ENCODE results near the gene SEZ6.

Gene SEZ6

DNA sequence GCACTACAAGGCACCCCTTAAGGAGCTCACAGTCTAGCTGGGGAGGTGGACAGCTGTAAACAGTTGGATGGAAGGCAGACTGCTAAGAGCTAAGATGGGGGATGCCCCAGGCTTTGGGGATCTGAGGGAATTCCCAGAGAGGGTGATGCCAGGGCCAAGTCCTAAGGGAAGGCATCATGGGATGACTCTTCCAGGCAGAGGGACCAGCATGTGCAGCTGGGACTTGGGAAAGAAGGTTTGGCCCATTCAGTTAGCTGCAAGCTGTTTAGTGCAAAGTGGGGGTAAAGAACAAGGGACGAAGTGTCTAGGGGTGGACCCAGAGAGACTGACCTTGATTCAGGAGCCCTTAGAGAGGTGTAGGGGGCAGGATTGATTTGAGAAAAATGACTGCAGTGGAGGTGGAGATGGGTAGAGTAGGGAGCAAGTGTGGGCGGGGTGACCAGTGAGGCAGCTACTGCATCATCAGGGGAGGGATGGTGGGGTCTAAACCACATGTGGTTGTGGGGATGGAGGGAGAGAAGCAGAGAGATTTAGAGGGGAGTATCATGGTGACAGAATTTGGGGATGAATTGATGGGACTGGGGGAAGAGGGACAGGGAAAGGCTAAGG, 27.4 kb downstream of the SEZ6 start:
- H3K27ac ChIP-seq, result no peak overlapping the region
- no peak for DNase-seq (ENCODE audit: low read depth, low spot score)

DNA sequence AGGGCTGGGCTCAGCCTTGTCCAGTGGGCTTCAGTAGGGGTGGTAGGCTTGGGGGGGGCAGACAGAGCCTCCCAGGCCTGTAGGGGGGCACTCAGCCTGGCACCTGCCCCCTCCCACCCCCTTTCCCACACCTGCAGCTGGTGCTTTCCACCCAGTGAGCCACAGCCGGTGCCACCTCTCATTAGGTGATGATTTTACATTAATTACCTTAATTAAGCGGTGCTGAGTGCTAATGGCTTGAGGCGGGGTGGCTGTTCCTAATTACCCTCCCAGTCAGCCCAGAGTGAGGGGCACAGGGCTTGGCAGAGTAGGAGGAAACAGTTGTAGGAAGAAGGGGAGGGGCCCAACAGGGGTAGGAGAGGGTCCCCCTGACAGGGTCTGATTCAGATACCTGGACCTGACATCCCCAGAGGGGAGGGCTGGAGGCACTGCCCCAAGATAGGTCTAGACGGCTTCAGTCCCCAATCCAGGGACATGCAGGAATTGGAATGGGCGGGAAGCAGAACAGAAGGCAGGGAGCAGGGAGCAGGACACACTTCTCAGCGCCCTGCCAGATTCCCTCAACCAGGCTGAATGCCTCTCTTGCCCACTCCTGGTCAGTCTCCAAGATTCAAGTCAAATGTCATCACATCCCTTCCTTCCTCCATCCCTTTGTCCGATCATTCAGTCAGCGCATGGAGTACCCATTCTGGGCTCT, 28.0 kb downstream of the SEZ6 start:
- no peak for DNase-seq (ENCODE audit: low read depth, low spot score)
- H3K27ac ChIP-seq, result no peak overlapping the region

DNA sequence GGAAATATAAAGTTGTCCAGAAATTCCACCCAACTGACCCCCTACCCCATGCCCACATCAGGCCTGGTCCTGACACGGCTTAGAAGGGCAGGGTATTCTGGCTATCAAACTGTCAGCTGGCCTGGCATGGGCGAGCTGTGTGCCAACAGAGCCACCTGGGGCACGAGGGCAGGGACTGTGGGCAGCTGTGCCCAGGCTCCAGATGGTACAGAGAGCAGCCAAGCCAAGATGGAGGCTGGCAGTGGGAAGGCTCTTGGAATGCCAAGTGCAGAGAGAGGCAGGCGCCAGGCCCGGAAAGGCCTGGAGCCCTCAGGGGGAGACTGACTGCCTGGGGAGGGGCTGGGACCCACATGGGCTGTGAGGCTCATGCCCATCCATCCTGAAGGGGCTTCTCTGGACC, 30.2 kb downstream of the SEZ6 start:
- no peak for DNase-seq (ENCODE audit: low read depth, low spot score)

DNA sequence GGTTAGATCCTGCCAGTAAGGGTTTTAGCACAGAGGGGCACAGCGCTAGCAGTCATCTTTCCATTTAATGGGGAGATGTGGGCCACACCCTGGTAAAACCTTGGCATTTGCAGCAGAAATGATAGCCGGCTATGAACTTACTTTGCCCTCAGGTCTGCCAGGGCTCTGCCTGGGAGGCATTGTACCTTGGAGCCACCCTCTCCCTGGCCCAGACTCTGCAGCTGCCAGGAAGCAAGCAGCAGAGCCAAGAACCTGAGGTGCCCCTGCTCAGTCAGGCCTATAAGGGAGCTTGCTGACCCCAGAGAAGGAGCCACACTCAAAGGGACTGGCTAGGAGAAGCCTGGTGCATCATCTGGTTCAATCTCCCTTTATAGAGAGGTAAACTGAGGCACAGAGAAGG, 30.8 kb downstream of the SEZ6 start:
- H3K27ac ChIP-seq, result no peak overlapping the region
- DNase-seq (ENCODE audit: low read depth, low spot score), result no peak

More for the DNA sequence above, 30.2 kb downstream of the SEZ6 start:
- no peak overlapping the region for H3K27ac ChIP-seq

DNA sequence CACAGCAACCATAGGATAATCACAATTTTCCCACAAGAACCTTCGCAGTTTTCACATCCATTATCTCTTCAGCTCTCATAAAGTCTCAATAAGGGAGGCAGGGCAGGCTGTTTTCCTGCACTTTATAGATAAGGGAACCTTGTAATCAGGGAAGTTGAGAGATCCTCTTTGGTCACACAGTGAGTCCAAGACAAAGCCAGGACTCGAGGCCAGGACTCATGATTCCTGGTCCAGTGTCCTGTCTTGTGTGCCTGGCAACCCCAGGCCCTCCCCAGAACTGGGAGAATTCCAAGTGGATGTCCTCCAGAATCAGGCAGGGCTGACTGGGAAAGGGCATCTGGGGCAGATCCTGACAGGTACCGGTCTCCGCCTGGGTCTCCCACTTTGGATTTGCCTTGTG, 31.4 kb downstream of the SEZ6 start:
- H3K27ac ChIP-seq, result no peak overlapping the region
- no peak for DNase-seq (ENCODE audit: low read depth, low spot score)

DNA sequence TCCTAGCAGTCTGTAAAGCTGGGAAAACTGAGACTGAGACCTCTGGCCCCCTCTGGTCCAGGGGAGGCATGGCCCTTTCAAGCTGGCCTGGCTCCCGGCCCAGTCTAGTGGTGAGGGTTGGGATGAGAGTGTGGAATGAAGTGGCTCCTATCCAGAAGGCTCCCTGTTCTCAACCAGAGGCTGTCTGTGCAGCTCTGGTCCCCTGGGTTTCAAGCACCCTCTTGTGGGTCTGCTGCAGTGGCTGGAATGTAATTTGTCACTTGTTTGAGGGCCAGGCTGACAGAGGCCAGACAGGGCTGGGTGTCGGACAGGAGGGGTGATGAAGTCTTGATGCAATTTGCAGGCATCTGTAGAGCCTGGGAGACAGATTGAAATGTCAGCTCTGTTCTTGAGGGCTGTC, 32.4 kb downstream of the SEZ6 start:
- no peak for DNase-seq (ENCODE audit: low read depth, low spot score)
- H3K27ac ChIP-seq, result no peak overlapping the region

DNA sequence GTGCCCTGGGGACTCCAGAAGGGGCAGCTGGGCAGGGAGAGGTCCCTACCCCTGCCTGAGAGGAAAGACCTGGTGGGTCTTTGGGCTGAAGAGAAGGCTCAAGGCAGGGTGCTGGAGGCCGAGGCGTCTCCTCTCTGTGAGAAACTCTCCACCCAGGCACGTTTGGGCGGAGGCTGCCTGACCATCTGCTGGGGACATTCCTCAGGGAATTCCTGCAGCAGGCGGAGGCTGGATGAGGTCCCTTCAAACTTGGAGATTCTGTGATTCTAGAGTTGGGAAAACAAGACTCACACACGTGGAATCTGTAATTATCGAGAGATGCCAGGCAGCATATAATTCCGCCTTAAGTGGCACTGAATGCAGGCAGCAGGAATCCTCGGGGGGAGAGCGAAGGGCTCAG, 33.4 kb downstream of the SEZ6 start:
- no peak for DNase-seq (ENCODE audit: low read depth, low spot score)
- H3K27ac ChIP-seq, result no peak overlapping the region

DNA sequence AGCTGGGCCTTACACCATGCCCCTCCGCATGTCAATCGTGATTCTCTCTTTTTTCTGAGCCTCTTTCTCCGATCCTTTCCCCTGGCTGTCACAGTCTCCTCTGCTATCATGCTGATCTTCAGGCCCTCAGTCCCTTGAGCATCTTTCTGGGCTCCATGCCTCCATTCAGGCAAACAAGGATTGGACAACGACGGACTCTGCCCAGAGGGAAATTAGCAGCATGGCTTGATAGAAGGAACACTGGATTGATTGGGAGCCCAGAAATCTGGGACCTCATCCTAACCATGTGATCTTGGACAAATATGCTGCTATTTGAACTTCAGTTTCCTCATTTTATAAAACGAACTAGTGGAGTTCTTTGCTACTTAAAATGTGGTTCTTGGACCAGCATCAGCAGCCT, 35.0 kb downstream of the SEZ6 start:
- no peak for DNase-seq (ENCODE audit: low read depth, low spot score)
- no peak overlapping the region for H3K27ac ChIP-seq

DNA sequence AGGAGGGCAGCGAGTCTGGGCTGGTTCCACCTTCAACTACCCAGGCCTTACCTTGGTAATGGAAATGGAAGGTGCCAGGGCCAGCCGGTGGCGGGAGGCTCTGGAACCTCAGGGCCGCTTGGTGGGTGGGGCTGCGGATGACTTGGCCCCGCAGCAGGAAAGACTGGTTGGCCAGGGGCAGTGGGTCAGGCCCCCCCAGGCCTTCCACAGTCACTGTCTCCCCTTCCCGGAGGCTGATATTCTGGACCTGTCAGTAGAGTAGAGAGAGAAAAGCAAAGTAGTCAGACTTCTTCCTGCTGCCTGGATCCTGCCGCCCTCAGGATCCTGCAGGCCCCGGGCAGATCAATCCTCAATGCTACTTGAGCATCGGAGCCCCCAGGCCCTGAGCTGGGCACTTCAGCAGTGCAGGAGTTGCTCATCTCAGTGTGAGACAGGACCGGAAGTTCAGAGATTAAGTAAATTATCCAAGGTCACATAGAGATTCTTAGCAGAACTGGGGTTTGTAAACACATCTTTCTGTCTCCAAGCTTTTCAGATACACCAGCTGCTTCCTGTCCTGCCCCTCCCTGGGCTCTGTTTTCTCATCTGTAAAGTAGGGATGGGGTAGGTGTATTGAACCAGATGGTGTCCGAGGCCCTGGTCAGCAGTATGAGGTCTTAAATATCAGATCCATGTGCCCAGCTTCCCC, 36.0 kb downstream of the SEZ6 start:
- H3K27ac ChIP-seq, result no peak overlapping the region
- no peak for DNase-seq (ENCODE audit: low read depth, low spot score)

DNA sequence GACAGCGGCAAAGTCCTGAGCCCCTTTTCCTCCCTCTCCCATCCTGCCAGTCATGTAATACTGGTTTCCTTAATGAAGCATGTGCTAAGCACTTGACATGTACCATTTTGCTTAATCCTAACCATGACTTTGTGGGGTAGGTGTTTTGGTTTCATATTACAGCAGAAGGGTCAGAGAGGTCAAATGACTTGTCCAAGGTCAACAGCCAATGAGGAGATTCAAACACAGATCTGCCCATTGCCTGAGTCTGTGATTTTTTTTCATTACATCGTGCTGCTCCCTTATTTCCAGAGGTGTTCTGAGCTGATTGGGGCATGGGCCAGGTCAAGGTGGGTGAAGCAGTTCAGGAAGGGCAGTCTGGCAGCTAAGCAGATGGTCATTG, 36.9 kb downstream of the SEZ6 start:
- no peak overlapping the region for H3K27ac ChIP-seq
- no peak for DNase-seq (ENCODE audit: low read depth, low spot score)

DNA sequence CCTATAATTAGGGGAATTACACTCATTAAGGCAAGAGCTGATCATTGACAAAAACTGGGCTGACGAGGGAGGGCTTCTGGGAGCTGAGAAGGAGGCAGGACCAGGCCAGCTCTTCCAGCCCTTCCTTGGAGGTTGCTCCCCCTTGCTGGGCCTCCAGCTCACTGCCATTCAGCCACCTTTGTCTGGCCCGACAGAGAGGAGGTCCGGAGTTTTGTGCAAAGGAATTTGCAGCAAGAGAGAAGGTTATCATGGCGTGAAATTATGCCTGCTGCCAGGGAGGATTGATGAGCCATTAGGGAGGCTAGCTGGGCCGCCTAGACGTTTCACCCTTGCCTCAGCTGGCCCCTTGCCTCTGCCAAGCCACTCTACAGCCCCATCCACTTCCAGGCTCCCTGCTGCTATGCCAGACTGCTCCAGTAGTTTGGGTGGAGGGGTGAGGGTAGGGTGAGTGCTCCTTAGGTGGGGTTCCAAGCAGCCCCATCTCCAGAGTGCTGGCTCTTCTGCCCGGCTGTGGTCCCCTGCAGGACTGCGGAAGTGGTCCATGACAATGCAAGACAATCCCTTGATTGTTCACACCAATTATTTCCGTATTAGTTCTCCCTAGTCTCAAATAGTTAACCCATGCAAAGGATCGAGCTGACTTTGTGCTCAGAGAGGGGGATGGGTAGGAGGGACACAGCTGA, 37.5 kb downstream of the SEZ6 start:
- DNase-seq (ENCODE audit: low read depth, low spot score), result no peak
- H3K27ac ChIP-seq, result no peak overlapping the region

DNA sequence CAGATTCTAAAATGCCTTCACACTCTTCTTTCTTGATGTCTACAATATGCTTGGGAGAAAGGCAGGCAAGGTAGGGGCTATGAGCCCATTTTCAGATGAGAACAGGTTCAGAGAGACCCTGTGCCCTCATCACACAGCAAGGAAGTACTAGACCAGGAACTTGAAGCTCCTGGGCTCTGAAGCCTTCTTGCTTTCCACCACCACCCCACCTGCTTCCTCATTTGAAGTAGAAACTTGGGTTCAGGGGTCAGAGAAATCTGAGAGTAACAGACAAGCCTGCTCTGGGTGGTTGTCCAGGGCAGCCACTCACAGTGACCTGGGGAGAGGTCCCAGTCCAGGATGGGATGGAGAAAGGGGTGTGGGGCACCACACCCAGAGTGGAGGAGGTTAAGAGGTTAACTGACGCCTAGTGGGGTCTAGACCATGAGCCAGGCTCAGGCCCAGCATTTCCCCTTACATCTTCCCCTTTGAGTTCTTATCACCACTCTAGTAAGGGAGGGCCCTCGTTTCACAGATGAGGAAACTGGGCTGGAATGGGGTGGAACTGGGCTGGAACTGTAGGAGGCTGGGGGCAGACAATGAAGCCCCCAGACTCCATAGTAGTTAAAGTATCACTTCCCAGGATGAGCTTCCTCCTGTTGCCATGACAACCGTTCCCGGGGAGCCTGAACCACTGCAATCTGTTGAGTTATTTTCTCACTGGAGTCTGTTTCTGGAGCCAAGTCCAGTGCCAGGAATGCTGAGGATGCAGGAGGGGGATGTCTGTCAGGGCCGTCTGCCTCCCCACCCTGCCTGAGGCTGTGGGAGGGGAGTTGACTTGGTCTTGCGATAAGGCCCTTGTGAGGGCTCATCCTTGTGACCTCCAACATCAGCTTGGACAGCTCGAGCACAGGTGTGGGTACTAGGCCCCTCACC, 38.4 kb downstream of the SEZ6 start:
- no peak overlapping the region for H3K27ac ChIP-seq
- DNase-seq (ENCODE audit: low read depth, low spot score), result no peak

DNA sequence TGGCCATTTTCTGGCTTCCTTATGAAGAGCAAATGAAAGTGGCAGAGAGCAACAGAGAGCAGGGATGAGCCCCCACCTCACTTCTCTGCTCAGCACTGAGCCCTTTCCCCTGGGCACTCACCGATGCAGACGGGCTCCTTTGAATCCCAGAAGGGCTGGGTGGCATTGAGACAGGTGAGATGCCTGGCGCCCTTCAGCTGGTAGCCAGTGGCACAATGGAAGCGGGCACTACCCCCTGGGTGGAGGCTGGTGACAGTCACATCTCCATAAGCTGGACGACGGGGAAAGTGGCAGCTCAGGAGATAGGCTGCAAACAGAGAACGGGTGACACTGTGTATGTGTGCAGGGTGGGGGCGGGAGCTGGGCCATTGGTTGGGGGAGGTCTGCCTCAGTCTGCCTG, 42.0 kb downstream of the SEZ6 start:
- DNase-seq (ENCODE audit: low read depth, low spot score), result no peak
- H3K27ac ChIP-seq, result no peak overlapping the region

DNA sequence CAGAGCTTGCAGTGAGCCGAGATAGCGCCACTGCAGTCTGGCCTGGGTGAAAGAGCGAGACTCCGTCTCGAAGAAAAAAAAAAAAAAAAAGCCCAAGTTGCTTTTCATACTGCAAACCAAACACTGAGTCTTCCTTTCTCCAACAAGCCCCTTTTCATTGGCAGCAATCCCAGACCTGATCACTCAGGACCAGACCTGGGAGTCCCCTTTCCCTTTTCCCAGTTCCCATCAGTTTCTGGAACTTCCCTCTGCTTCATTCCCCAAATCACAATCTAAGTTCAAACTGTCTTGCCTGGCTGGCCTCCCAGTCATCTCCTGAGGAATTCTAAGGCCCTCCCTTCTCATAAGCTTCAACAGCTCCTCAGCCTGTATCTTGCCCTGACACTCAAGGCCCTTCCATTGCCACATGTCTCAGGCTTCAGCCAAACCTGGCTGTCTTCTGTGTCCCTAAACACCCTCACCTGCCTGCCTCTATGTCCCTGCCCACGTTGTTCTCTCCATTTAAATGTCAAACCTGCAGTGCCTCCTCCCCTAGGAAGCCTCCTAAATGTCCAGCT, 42.7 kb downstream of the SEZ6 start:
- DNase-seq (ENCODE audit: low read depth, low spot score), result no peak
- H3K27ac ChIP-seq, result no peak overlapping the region

DNA sequence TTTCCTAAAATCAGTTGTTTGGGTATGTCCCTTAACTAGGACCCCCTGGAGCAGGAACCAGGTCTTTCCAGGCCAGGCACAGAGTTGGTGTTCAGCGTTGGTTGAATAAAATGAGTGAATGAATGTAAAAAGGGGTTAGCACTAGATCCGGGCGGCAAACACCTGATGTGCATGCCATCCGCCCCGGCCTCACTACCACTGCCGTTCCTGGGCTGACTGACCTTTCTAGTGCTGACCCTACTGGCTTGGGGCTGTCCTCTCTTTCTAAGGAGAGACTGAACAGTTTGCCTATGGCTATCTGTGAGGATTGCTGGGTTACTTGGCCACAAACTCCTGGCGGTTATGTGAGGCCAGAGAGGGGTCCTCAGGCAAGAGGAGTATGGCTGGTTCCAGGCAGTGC, 44.4 kb downstream of the SEZ6 start:
- no peak for DNase-seq (ENCODE audit: low read depth, low spot score)
- no peak overlapping the region for H3K27ac ChIP-seq

DNA sequence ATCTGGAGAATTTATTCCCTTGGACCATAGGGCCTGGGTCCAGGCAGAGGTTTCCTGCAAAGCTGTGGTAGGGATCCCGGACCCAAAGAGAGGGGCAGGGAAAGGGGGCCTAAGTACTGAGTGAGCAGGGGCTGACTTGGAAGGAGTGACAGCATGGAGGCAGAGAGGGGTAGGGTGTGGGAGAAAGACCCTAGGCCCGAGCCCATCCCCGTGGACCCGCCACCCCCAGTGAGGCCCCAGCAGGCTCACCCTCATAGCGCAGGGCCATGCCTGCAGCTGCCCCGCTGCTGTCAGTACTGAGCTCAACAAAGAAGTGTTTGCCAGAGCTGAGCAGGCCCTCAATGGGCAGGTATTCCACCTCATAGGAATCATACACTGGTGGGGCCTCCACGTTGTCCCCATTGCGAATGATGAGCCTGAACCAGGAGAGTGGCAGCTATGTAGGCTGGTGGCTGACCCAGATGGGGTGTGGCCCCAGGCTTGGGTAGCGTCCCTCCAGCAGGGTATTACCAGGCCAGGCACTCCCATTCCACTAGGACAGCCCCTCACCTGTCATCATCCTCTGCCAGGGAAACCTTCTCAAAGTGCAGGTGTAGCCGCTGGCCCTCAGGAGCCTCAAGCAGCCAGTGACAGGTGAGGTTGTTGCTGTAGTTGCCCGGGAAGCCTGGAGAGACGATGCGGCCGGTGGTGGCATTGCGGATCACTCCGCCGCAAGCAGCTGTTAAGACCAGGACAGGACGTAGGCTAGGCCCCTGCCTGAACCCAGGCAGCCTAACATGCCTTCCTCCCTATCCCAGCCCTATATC, 45.4 kb downstream of the SEZ6 start:
- DNase-seq (ENCODE audit: low read depth, low spot score), result no peak
- no peak overlapping the region for H3K27ac ChIP-seq

DNA sequence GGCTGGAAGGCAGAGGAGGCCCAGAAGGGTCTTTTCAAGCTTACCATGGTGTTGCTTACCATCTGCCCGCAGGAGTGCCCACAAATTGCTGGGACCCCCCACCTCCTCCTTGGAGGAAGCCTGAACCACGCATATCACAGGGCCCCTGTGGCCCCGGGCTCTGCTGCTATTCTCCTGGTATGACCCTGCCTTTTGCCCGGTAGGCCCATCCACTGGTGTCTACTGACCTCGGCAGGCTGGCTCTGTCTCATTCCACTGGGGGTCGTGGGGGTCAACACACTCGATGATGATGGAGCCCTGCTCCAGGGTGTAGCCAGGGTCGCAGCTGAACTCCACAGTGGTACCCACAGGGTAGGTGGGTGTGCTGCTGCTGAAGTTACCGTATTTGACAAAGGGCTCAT, 46.4 kb downstream of the SEZ6 start:
- no peak for DNase-seq (ENCODE audit: low read depth, low spot score)
- H3K27ac ChIP-seq, result no peak overlapping the region

DNA sequence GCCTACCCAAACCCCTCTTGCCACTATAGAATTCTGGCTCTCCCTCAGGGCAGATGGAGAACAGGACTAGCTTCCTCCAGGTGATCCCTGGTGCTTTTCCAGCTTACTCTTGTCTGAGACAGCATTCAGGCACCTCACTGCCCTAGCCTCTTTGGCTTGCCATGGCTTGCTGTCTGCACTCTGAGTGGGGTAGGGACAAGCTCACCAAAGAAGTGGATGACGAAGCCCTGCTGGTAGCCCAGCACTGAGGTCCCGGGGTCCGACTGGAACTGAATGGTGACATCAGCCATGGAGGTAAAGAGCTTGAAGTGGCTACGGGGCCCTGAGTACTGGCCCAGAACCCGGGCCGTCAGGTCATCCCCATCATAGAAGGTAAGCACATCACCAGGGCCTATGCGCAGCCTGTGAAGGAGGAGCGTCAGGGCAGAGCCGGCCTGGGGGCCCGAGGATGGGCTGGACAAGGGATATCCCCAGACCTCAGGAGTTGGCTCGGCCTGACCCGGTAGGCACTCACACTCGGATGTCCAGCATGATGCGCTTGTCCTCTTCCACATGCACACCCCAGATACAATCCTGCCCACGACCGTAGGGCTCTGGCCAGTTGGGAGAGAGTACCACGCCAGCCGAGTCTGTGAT, 46.9 kb downstream of the SEZ6 start:
- no peak for DNase-seq (ENCODE audit: low read depth, low spot score)
- no peak overlapping the region for H3K27ac ChIP-seq

DNA sequence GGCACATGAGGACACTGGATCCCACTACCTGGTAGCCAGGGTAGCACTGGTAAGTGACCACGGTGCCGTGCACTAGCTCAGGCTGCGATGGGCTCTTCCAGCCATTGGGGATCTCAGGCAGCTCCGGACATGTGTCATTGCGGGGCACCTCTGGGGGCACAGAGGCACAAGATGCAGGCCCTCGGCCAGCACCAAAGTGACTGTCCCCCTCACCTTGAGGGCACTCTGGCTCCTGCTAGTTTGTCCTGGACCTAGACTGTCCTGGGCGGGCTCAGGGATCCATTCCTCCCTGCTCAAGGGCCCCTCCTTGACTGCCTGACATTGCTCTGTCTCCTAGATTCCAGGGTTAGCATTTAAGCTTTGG, 47.9 kb downstream of the SEZ6 start:
- DNase-seq (ENCODE audit: low read depth, low spot score), result no peak
- no peak overlapping the region for H3K27ac ChIP-seq
